Measurements from ENCODE around the gene ZBTB1.

Gene ZBTB1

GRCh38 chr14:64504310-64504896 lies at the start of gene ZBTB1:
Gene ZBTB1, plus strand, starts transcription at chr14:64504770. Its CDS starts 16,735 bp downstream, at chr14:64521505.
- TF ChIP-seq JUND (IDR thresholded peaks at IDR 0.05; ENCODE audit: low read depth), result no peak
- in situ Hi-C loops (cut with HindIII; ENCODE audit: low pct_unique_long_range_greater_than_20kb, low sequenced_read_pairs), result no loop called here
- DNase-seq (ENCODE audit: low read depth in 1 of 2, low spot score in 1 of 2), result peak; percentile 66 to 86

GRCh38 chr14:64459405-64460136 lies 45.0 kb upstream of the ZBTB1 start:
- in situ Hi-C loops (cut with HindIII; ENCODE audit: low pct_unique_long_range_greater_than_20kb, low sequenced_read_pairs), result no loop called here
- no peak for TF ChIP-seq JUND (IDR thresholded peaks at IDR 0.05; ENCODE audit: low read depth)
- DNase-seq (ENCODE audit: low read depth in 1 of 2, low spot score in 1 of 2), result peak in 1 of 2 experiments; percentile 24

GRCh38 chr14:64461221-64461620 lies 43.3 kb upstream of the ZBTB1 start:
- DNase-seq (ENCODE audit: low read depth in 1 of 2, low spot score in 1 of 2), result no peak
- in situ Hi-C loops (cut with HindIII; ENCODE audit: low pct_unique_long_range_greater_than_20kb, low sequenced_read_pairs), result no loop called here
- no peak for TF ChIP-seq JUND (IDR thresholded peaks at IDR 0.05; ENCODE audit: low read depth)

GRCh38 chr14:64463195-64463594 lies 41.4 kb upstream of the ZBTB1 start:
- DNase-seq (ENCODE audit: low read depth in 1 of 2, low spot score in 1 of 2), result no peak
- in situ Hi-C loops (cut with HindIII; ENCODE audit: low pct_unique_long_range_greater_than_20kb, low sequenced_read_pairs), result no loop called here
- no peak for TF ChIP-seq JUND (IDR thresholded peaks at IDR 0.05; ENCODE audit: low read depth)

GRCh38 chr14:64463873-64464272 lies 40.7 kb upstream of the ZBTB1 start:
- TF ChIP-seq JUND (IDR thresholded peaks at IDR 0.05; ENCODE audit: low read depth), result no peak
- DNase-seq (ENCODE audit: low read depth in 1 of 2, low spot score in 1 of 2), result no peak
- in situ Hi-C loops (cut with HindIII; ENCODE audit: low pct_unique_long_range_greater_than_20kb, low sequenced_read_pairs), result no loop called here

- TF ChIP-seq JUND (IDR thresholded peaks at IDR 0.05; ENCODE audit: low read depth), result no peak
- in situ Hi-C loops (cut with HindIII; ENCODE audit: low pct_unique_long_range_greater_than_20kb, low sequenced_read_pairs), result no loop called here
- DNase-seq (ENCODE audit: low read depth in 1 of 2, low spot score in 1 of 2), result peak in 1 of 2 experiments; percentile 29
These were observed 39.9 kb upstream of the ZBTB1 start for GRCh38 chr14:64464651-64465050.

GRCh38 chr14:64465191-64465822 lies 39.3 kb upstream of the ZBTB1 start, which contains the start of gene AKAP5:
Gene AKAP5, plus strand, starts transcription at chr14:64465499. Its CDS starts 2,896 bp downstream, at chr14:64468395.
- DNase-seq (ENCODE audit: low read depth in 1 of 2, low spot score in 1 of 2), result peak; percentile 59 to 75
- TF ChIP-seq JUND (IDR thresholded peaks at IDR 0.05; ENCODE audit: low read depth), result no peak
- in situ Hi-C loops (cut with HindIII; ENCODE audit: low pct_unique_long_range_greater_than_20kb, low sequenced_read_pairs), result no loop called here

- in situ Hi-C loops (cut with HindIII; ENCODE audit: low pct_unique_long_range_greater_than_20kb, low sequenced_read_pairs), result no loop called here
- DNase-seq (ENCODE audit: low read depth in 1 of 2, low spot score in 1 of 2), result peak; percentile 20 to 29
- TF ChIP-seq JUND (IDR thresholded peaks at IDR 0.05; ENCODE audit: low read depth), result no peak
These were observed 38.6 kb upstream of the ZBTB1 start for GRCh38 chr14:64465831-64466554.

GRCh38 chr14:64467101-64467500 lies 37.5 kb upstream of the ZBTB1 start:
- TF ChIP-seq JUND (IDR thresholded peaks at IDR 0.05; ENCODE audit: low read depth), result no peak
- in situ Hi-C loops (cut with HindIII; ENCODE audit: low pct_unique_long_range_greater_than_20kb, low sequenced_read_pairs), result no loop called here
- DNase-seq (ENCODE audit: low read depth in 1 of 2, low spot score in 1 of 2), result no peak

- TF ChIP-seq JUND (IDR thresholded peaks at IDR 0.05; ENCODE audit: low read depth), result no peak
- no peak for DNase-seq (ENCODE audit: low read depth in 1 of 2, low spot score in 1 of 2)
- in situ Hi-C loops (cut with HindIII; ENCODE audit: low pct_unique_long_range_greater_than_20kb, low sequenced_read_pairs), result no loop called here
These were observed 37.0 kb upstream of the ZBTB1 start for GRCh38 chr14:64467566-64467965.

GRCh38 chr14:64468451-64468850 lies 36.1 kb upstream of the ZBTB1 start:
- in situ Hi-C loops (cut with HindIII; ENCODE audit: low pct_unique_long_range_greater_than_20kb, low sequenced_read_pairs), result no loop called here
- no peak for DNase-seq (ENCODE audit: low read depth in 1 of 2, low spot score in 1 of 2)
- TF ChIP-seq JUND (IDR thresholded peaks at IDR 0.05; ENCODE audit: low read depth), result no peak

GRCh38 chr14:64474041-64474440 lies 30.5 kb upstream of the ZBTB1 start:
- TF ChIP-seq JUND (IDR thresholded peaks at IDR 0.05; ENCODE audit: low read depth), result no peak
- DNase-seq (ENCODE audit: low read depth in 1 of 2, low spot score in 1 of 2), result no peak
- in situ Hi-C loops (cut with HindIII; ENCODE audit: low pct_unique_long_range_greater_than_20kb, low sequenced_read_pairs), result no loop called here

All from T47D (cell line).